GM18508 (cell line): ENCODE results near the gene MEGF6.

Experiments used
- ATAC-seq: cut with Tn5 transposase; IDR thresholded peaks from one replicate; pipeline ENCODE4 v1.9.1; 2021; ENCODE audit warnings: moderate number of reproducible peaks; ENCODE audit not compliant: insufficient read depth, unreplicated experiment

The MEGF6 gene

DNA sequence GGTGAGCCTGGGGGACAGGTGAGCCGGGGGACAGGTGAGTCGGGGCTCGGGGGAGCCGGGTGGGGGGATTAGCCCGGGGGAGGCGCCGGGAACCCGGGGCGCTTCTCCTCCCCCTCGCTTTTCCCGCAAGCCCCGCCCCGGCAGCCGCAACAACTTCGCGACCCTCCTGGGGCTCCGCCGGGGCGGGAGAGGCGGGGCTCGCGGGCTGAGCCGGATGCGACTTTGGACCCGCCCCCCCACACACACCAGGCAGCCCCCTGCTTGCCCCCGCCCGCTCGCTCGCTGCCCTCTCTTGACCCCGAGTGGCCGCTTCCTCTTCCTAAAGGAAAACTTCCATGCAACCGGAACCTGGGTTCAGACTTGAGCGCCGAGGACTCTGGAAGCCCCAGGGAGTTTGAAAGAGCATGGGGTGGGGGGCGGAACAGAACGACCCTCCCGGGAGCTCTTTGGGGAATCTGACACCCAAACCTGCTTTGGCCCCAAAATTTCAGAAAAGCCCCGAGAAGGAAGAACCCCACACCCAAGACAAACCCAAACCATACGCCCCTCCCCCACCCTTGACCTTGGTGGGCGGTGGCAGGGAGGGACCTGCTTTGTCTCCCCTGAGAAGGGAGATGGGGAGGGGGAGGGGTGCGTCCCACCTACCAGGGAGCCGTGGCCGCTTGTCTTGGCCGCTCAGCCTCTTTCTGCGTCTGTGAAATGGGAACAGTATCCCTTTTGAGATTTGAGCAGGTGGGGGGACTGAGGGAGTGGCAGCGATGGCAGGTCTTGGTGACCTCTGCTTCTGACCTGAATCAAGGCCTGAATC, 156.3 kb downstream of the MEGF6 start:
- ATAC-seq: no peak

DNA sequence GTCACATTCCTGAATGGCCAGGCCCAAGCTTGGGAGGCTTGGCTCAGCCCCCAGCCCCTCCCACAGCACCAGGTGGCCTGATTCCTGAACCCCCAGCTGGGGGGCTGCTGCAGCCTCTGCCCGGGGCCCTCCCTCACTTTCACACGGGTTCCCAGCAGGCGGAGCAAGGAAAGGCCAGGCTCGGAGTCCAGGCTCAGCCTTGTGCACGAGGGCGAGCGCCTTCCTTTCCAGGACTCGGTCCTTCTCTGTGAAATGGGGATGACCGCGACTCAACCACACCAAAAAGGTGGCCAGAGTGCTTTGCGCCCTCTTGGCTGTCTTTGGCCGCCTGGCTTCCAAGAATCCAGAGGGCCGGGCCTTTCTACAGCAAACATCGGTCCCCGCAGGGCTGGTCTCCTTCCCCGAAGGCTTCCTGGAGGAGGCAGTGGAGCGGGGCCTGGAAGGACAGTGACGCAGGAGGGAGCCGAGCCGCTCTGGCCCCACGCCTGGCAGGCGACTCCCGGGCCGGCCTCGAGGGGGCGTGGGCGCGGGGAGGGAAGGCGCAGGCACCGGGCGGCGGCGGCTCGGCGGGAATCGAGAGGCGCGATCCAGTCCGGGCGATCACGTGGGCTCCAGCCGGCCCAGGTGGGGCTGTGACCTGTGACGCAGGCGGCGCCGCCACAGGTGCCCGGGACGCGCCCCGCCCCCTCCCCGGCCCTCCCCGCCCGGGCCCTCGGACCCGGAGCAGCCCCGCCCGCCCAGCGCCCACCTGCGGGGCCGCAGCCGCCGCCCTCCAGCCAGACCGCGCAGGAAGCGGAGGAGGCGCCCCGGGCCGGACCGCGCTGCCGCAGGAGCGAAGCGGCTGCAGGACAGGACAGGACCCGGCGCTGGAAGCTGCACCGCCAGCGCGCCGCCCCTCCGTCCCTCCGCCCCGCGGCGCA, 157.2 kb downstream of the MEGF6 start, which contains the start of gene ARHGEF16:
ARHGEF16 (plus strand) TSS at position 775 of the 920 bp plus-strand sequence. CDS start 8,420 bp downstream, outside the sequence.
- ATAC-seq: no peak

DNA sequence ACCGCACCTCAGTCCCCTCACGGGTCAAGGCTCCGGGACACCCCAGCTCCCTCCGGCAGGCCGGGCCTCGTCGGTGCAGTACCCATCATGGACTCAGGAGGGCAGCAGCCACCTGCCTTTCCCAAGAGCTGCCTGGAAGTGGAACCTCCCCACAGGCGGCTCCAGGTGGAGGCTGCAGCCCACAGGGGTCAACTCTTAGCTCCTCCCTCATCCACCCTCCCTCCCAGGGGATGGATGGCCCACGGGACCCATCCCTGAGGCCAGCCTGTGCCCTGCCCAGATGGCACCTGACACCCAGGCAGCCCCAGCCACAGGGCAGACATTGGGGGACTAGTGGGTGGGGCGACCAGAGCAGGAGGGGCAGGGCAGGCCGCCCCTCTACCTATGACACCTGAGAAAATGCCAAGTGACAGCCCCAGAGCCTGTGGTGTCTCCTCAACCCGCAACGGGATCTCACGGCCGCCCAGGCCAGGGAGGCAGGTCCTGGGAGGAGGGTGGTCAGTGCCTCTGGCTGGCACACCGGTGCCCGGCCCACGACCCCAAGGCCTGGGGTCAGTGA, 158.0 kb downstream of the MEGF6 start:
- ATAC-seq: no peak

DNA sequence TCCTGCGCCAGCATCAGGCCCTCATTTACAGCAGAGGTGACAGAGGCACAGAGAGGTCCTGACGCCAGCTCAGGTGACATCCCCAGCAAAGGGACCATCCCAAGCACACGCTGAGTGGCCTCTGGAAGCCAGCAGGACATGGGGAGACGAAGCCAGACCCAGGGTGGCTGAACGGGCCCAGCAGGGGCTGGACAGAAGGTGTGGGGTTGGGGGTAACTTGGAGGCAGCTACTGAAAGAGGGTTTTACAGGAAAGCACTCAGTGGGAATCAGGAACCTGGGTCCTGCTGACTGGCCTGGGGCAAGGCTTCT, 158.5 kb downstream of the MEGF6 start:
- no peak for ATAC-seq

DNA sequence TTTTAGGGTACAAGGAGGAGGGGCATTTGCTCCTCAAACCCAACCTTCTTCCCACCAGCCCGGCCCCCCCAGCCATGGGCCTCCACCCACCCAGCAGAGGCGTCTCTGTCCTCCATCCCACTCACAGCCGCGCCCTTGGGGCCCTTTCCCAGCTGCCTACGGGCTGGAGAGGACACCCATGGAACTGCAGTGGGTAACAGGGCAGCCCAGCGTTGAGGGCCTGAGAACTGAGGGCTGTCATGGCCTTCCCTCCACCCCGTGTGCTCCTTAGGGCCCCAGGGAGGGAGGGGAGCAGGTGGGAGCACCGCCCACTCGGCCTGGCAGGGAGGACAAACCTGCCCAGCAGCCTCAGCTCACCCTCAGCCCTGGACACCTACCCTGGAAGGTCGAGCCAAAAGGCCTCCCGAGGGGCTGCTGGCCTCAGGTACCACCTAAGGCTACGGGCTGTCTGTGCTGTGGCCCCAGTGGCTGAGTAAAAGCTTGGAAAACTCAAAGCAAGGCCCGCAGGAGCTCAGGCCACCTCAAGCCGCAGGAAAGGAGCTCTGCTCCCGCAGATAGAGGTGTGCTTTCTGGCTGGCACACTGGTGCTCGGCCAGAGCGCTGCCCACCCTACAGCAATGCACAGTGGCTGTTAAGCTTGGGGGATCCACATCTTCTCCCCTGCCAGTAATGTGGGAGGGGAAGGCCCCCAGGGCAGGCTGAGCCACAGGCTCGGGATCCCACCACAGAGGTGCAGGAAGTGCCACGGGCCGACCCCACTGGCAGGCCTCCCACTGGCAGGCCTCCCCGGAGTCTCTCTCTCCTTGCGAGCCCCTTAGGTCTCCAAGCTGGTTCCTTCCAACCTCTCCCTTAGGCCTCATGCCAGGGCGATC, 159.1 kb downstream of the MEGF6 start:
- no peak for ATAC-seq

DNA sequence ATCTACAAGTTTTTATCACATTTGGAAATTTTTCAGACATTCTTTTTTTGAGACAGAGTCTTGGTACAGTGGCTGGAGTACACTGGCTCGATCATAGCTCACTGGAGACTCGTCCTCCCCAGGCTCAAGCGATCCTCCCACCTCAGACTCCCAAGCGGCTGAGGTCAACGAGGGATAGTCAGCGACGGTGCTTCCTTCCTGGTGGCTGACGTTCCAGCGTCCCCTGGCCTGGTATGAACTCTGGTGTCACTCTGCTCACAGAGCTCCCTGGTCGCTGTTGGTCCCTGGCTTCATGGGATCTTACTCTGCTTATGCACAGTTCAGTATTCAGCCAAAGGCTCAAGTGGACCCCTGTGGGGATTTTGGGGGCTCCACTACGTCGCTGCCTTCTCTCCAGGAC, 160.3 kb downstream of the MEGF6 start:
- ATAC-seq: no peak

DNA sequence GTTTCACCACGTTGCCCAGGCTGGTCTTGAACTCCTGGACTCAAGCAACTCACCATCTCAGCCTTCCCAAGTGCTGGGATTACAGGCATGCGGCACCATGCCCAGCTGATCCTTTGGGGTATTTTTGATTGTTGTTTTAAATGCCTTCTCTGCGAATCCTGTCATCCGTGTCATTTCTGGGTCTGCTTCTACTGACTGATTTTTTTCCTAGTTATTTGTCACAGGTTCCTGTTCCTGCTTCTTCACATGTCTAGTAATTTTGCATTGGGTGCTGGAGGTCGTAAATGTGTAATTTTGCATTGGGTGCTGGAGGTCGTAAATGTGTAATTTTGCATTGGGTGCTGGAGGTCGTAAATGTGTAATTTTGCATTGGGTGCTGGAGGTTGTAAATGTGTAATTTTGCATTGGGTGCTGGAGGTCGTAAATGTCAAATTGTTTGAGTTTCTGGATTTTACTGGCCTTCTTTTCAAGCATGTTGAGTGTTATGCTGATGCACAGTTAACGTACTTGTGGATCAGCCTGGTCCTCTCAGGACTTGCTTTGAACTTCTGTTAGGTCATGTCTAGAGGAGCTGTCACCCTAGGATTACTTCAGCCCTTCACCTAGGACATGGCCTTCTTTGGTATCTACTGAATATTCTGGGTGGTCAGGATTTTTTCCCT, 161.0 kb downstream of the MEGF6 start:
- no peak for ATAC-seq

DNA sequence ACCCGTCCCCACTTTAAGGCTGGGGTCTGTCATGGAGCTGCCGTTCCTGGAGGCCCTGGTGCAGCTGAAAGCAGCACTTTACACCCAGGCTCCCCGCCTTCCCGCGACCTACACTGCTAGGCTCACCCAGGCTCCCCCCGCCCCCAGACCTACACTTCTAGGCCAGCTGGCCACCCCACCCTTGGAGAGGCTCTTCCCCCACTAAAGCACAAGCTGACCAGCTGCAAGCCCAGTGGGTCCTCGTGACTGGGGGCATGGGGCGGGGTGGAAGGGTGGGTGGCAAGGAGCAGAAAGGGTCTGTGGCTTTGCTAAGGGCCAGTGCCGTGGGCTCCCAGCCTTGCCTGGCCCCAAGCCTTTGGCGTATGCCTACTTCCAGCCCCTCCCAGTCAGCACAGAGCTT, 166.6 kb downstream of the MEGF6 start:
- ATAC-seq: no peak

DNA sequence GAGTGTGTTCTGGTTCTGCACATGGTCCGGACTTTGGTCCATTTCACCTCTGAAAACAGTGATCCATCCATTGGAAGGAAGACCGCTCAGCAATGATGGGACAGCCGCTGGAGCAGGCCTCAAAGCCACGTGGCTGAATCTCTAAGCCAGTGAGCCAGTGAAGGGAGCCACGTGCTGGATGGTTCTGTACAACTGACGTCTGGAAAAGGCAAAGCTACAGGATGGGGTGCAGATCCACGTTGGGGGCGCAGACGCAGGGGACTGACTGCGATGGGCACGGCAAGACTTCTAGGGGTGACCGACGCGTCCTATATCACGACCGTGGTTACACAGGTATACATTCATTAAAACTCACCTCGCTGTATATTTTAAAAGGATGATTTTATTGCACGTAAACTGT, 167.0 kb downstream of the MEGF6 start:
- ATAC-seq: no peak

DNA sequence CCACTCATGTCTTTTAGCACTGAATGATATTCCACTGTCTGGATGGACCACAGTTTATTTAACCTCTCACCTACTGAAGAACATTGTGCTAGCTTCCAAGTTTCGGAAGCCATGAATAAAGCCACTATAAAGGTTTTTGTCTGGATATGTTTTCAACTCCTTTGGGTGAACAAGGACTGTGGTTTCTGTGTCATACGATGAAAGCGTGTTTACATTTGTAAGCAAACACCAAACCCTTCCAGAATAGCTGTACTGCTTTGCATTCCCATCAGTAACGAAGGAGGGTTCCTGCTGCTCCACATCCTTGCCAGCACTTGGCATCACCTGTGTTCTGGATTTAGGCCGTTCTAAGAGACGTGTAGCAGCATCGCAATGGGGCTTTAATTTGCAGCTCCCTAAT, 167.5 kb downstream of the MEGF6 start:
- ATAC-seq: no peak

DNA sequence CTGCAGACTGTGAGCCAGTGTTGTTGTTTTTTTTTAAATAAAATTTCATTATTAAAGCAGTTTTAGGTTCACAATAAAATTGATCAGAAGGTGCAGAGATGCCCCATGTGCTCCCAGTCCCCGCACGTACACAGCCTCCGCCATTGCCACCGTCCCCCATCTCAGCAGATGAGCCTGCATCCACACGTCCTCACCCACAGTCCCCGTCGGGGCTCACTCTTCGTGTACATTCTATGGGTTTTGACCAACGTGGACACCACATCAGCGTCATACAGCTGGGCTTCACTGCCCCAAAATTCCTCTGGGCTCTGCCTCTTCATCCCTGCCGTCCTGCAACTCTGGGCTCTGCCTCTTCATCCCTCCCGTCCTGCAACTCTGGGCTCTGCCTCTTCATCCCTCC, 168.4 kb downstream of the MEGF6 start:
- ATAC-seq: no peak

DNA sequence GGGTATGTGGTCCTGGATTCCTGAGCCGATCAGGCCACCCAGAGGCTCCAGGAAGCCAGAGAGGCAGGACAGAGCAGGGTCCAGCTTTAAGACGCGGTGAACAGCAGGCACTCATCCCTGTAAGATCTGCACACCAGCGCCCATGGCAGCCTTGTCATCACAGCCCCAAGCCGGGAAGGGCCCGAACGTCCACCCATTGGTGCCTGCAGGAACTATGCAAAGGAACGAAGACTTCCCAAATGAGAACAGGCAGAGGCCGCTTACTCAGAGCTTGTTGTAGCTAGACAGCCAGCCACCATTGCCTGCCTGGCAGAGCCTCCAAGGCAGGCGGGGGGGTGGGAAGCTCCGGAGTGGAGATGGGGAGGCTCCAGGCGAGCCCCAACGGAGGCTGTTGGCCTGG, 169.0 kb downstream of the MEGF6 start:
- no peak for ATAC-seq

DNA sequence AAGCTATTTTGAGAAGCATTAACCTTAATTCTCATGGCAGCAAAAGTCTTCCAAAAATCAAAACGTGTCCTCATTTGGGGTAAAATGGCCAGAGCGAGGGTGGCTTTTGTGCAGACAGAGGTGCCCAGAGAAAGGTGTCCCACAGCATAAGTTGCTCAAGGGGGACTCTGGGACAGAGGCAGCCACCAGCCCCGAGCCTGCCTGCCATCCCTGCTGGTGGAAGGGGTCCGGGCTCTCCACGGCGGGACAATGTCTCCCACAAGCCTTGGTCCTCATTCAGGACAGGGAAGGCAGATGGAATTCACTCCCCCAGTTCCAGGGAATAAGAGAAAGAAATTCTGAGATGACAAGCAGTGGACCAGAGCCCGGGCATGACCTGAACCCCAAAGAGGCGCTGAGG, 169.4 kb downstream of the MEGF6 start:
- ATAC-seq: no peak

DNA sequence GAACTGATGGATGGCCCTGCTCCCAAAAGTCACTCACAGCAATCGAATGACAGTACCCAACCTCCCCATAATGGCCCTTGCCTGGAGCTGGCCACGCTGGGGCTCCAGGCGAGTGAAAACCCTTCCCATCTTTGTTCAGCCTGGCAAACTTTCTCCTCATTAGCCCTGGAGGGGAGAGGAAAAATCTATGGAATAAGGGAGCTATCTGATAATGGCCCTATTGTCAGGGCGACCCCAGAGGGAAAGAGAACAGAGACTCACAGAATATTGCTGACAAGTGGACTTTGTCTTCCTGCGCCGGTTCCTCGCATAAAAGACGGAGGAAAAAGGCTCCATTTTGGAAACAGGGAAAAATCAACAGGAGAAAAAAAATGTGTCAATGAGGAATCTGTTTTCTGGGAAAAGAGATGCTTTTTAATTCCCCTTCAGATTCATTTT, 169.9 kb downstream of the MEGF6 start:
- ATAC-seq: no peak

DNA sequence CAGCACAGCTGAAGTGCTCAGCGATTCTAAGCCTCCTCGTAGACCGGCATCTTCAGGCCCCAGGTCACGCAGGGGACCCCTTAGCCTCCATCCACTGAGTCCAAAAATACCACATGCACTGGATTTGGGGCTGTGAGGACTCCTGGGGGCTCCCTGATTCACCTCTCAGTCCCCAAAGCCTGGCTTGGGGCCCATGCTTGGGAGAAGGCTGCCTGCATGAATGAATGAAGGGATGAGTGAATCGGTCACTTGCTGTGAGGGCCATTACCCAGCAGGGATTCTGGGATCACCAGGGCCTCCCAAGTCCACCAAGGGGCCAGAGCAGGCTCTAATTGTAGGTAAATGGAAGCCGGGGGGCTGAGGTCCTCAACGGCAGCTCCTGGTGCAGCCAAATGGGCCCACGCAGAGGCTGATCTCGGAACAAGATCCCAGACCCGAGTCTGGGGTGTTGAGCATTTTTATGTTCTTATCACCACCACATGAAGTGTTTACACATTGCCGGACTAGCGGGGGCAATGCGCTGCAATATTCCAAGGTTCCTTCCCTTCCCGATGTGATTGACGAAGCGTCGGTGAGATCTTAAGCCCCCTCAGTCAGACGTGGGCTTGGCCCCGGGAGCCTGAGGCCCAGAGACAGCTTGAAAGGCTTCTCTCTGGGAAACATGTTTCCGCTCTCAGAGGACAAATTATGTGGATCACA, 170.4 kb downstream of the MEGF6 start:
- ATAC-seq: no peak

DNA sequence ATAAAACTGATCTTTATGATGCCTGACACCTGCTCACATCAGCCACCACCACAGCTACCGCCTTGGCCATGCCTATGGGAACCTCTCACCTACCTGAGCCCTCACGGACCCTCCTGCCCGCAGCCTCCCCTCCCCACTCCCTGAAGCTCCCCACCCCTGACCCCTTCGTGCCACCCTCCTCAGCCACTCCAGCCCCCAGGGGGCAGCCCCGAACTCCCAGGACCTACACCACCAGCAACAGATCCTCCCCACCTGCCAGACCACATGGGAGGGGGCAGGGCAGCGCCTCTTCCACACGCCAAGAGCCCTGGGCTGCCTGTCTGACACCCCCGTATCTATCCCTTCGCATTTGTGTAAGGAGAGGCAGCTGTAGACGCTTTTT, 171.0 kb downstream of the MEGF6 start:
- no peak for ATAC-seq
